Small intestine (tissue), 7 donors: ENCODE measurements around the gene FBL. TPM values are rescaled to one million over a fixed set of nuclear protein-coding genes. Genes with fewer than 3 reads are reported as not detected.

ENCODE experiments used
- DNase-seq, 2 donors: peaks; one replicate each; pipeline versions ENCODE4 v3.0.0 to v3.0.0-alpha.2; 2013
- FAIRE-seq: peaks from 2 replicates; lab custom pipeline; 2012; peaks lifted over from hg19 to GRCh38; lab: Jason Lieb, UNC
- H3K27ac ChIP-seq, 3 donors: one replicate each; pipeline ENCODE4 v1.5.1; 2013; ENCODE audit warnings: low read length in 2 of 3, mild to moderate bottlenecking in 2 of 3, control low read depth in 1 of 3, inconsistent platforms in 1 of 3, low read depth in 1 of 3, moderate library complexity in 1 of 3
- H3K27me3 ChIP-seq, 3 donors: one replicate each; pipeline ENCODE4 v1.6.1; 2013; ENCODE audit warnings: low read length in 3 of 3, inconsistent platforms in 1 of 3; ENCODE audit not compliant: control insufficient read depth in 3 of 3, insufficient read depth in 3 of 3
- H3K36me3 ChIP-seq, 3 donors: one replicate each; pipeline ENCODE4 v1.6.1; 2013; ENCODE audit warnings: low read length in 3 of 3, inconsistent platforms in 1 of 3, low read depth in 1 of 3, mild to moderate bottlenecking in 1 of 3, moderate library complexity in 1 of 3; ENCODE audit not compliant: control insufficient read depth in 3 of 3, insufficient read depth in 2 of 3
- H3K4me1 ChIP-seq, 3 donors: one replicate each; pipeline ENCODE4 v1.6.1; 2013; ENCODE audit warnings: low read length in 2 of 3, inconsistent platforms in 1 of 3, low read depth in 1 of 3, mild to moderate bottlenecking in 1 of 3, moderate library complexity in 1 of 3; ENCODE audit not compliant: control insufficient read depth in 3 of 3, insufficient read depth in 2 of 3
- H3K4me3 ChIP-seq, 3 donors: one replicate each; pipeline ENCODE4 v1.5.1; 2013; ENCODE audit warnings: low read length in 3 of 3, control low read depth in 1 of 3, inconsistent platforms in 1 of 3, low read depth in 1 of 3, mild to moderate bottlenecking in 1 of 3, moderate library complexity in 1 of 3
- H3K9me3 ChIP-seq, 2 donors: one replicate each; pipeline ENCODE4 v1.6.1; 2013; ENCODE audit warnings: low read depth in 1 of 2, low read length in 1 of 2; ENCODE audit not compliant: control insufficient read depth in 2 of 2, insufficient read depth in 1 of 2
- WGBS, 3 donors: extraction: QIAGEN DNeasy Blood & Tissue Kit; methylation state at CpG; one replicate each; pipeline ENCODE4 v1.1.7; 2013; 5-methylcytosine and 5-hydroxymethylcytosine counted together
- polyA plus RNA-seq, 4 donors: library from polyadenylated mRNA; stranded (reverse) in 3 of 4; unstranded in 1 of 4; fragments of 200-250 nt in 3 of 4; fragments of 120-200 nt in 1 of 4; gene quantifications; one replicate each; pipeline versions ENCODE4 v1.2.1 to v1.2.3, GENCODE V29; 2013
- donor health status: healthy with polysubstance abuse.
- donor health status: control.
- donor health status: control.
- donor health status: Bipolar disorder and iron deficiency.
- donor health status: healthy.

Gene FBL
- polyA plus RNA-seq, 4 donors = 109 to 447 (median 199) TPM

GRCh38 chr19:39864118-39864517, 17.9 kb upstream of the FBL start:
- no peak overlapping the region for H3K4me3 ChIP-seq
- H3K27ac ChIP-seq = no peak overlapping the region
- peaks cover 0 to 18% (median 0%) of the 10 kb centered on the region in 3 donors for H3K36me3 ChIP-seq
- WGBS, 3 donors = 84 to 92% (median 87%) methylated on average over 2 of the region's 2 CpGs
- no peak for DNase-seq
- H3K27me3 ChIP-seq = no peaks in the 10 kb centered on the region
- H3K9me3 ChIP-seq = no peaks in the 10 kb centered on the region
- no peak for FAIRE-seq
- H3K4me1 ChIP-seq = no peaks in the 10 kb centered on the region

- H3K4me1 ChIP-seq = no peaks in the 10 kb centered on the region
- peaks cover 0 to 4% (median 0%) of the 10 kb centered on the region in 3 donors for H3K36me3 ChIP-seq
- DNase-seq = peak in 1 of 2 donors; percentile 72
- H3K4me3 ChIP-seq = no peak overlapping the region
- 58 to 68% (median 63%) methylated on average over 9 to 11 of the region's 11 CpGs for WGBS, 3 donors
- no peak for FAIRE-seq
- no peak overlapping the region for H3K27ac ChIP-seq
- no peaks in the 10 kb centered on the region for H3K27me3 ChIP-seq
- H3K9me3 ChIP-seq = no peaks in the 10 kb centered on the region
Measured at GRCh38 chr19:39858541-39858940, 12.4 kb upstream of the FBL start.

GRCh38 chr19:39852882-39853281, 6.7 kb upstream of the FBL start:
- 93 to 97% (median 96%) methylated on average over 7 of the region's 7 CpGs for WGBS, 3 donors
- H3K27me3 ChIP-seq = no peaks in the 10 kb centered on the region
- H3K9me3 ChIP-seq = no peaks in the 10 kb centered on the region
- H3K4me1 ChIP-seq = no peaks in the 10 kb centered on the region
- DNase-seq (no peak), FAIRE-seq (no peak)
- H3K27ac ChIP-seq = no peak overlapping the region
- H3K36me3 ChIP-seq = no peaks in the 10 kb centered on the region
- no peak overlapping the region for H3K4me3 ChIP-seq

GRCh38 chr19:39850892-39851291, 4.7 kb upstream of the FBL start:
- DNase-seq = no peak
- no peaks in the 10 kb centered on the region for H3K9me3 ChIP-seq
- no peaks in the 10 kb centered on the region for H3K27me3 ChIP-seq
- H3K4me3 ChIP-seq = no peak overlapping the region
- H3K27ac ChIP-seq = no peak overlapping the region
- 72 to 93% (median 84%) methylated on average over 2 of the region's 2 CpGs for WGBS, 3 donors
- no peaks in the 10 kb centered on the region for H3K36me3 ChIP-seq
- FAIRE-seq = no peak
- H3K4me1 ChIP-seq = peaks cover 0 to 12% (median 0%) of the 10 kb centered on the region in 3 donors

- no peak overlapping the region for H3K27ac ChIP-seq
- no peaks in the 10 kb centered on the region for H3K9me3 ChIP-seq
- WGBS, 3 donors = 91 to 100% (median 95%) methylated on average over 3 to 4 of the region's 4 CpGs
- DNase-seq (no peak), FAIRE-seq (no peak)
- no peak overlapping the region for H3K4me3 ChIP-seq
- no peaks in the 10 kb centered on the region for H3K27me3 ChIP-seq
- no peaks in the 10 kb centered on the region for H3K36me3 ChIP-seq
- peaks cover 1 to 24% (median 9%) of the 10 kb centered on the region in 3 donors for H3K4me1 ChIP-seq
Measured at GRCh38 chr19:39848392-39848791, 2.2 kb upstream of the FBL start.

- no peaks in the 10 kb centered on the region for H3K9me3 ChIP-seq
- H3K27me3 ChIP-seq = no peaks in the 10 kb centered on the region
- no peaks in the 10 kb centered on the region for H3K36me3 ChIP-seq
- no peak overlapping the region for H3K4me3 ChIP-seq
- no peak for DNase-seq
- no peak for FAIRE-seq
- no peak overlapping the region for H3K27ac ChIP-seq
- 86 to 90% (median 87%) methylated on average over 6 of the region's 6 CpGs for WGBS, 3 donors
- H3K4me1 ChIP-seq = peaks cover 1 to 27% (median 9%) of the 10 kb centered on the region in 3 donors
Measured at GRCh38 chr19:39847525-39847924, 1.3 kb upstream of the FBL start.

- DNase-seq = peak; percentile 50 to 65
- Histone ChIP-seq H3K4me1 (peaks cover 1 to 27% (median 9%) of the 10 kb centered on the region in 3 donors), H3K27ac (peak overlapping the region; percentile 84 to 96 (median 93)), H3K27me3 (no peaks in the 10 kb centered on the region), H3K4me3 (peak overlapping the region in 2 of 3 donors; percentile 78 to 82), H3K36me3 (no peaks in the 10 kb centered on the region), H3K9me3 (no peaks in the 10 kb centered on the region)
- FAIRE-seq = no peak
- WGBS, 3 donors = 25 to 41% (median 35%) methylated on average over 12 of the region's 12 CpGs
Measured at GRCh38 chr19:39846678-39847486, 703 bp upstream of the FBL start.

- DNase-seq (peak in 1 of 2 donors; percentile 58), FAIRE-seq (no peak)
- Histone ChIP-seq H3K27ac (peak overlapping the region in 2 of 3 donors; percentile 67 to 78), H3K36me3 (peaks cover 0 to 4% (median 0%) of the 10 kb centered on the region in 3 donors), H3K9me3 (no peaks in the 10 kb centered on the region), H3K4me3 (peak overlapping the region; percentile 78 to 86 (median 82)), H3K27me3 (no peaks in the 10 kb centered on the region), H3K4me1 (peaks cover 1 to 27% (median 9%) of the 10 kb centered on the region in 3 donors)
- WGBS, 3 donors = 0 to 1% (median 1%) methylated on average over 17 of the region's 17 CpGs
Measured at GRCh38 chr19:39845584-39845932, 621 bp downstream of the FBL start.
